K562 (cell line): ENCODE measurements around the gene PPM1N. TPM values are rescaled to one million over a fixed set of nuclear protein-coding genes. Genes with fewer than 3 reads are reported as not detected.

Experiments
- E2F3 ChIP-seq: fragments of 250-450 bp; sonication (Bioruptor Pico); IDR thresholded peaks from 2 replicates; pipeline ENCODE4 v1.4.0; 2020; ENCODE audit warnings: mild to moderate bottlenecking
- EHMT2 ChIP-seq: fragments of 450-650 bp; IDR thresholded peaks from 2 replicates; pipeline ENCODE4 v1.6.1; 2018; ENCODE audit warnings: antibody characterized with exemption
- GTF2E2 ChIP-seq: fragments of 200-800 bp; sonication (Bioruptor generic); IDR thresholded peaks from 2 replicates; pipeline ENCODE4 v1.6.1; 2016; ENCODE audit warnings: missing genetic modification characterization, missing compliant biosample characterization
- NCOA1 ChIP-seq: fragments of 450-650 bp; IDR thresholded peaks from 2 replicates; pipeline ENCODE4 v1.6.1; 2016; ENCODE audit warnings: low read depth
- PML ChIP-seq: IDR thresholded peaks from 2 replicates; pipeline ENCODE4 v1.6.1; 2012; ENCODE audit warnings: low read length, inconsistent platforms
- RBM25 ChIP-seq: fragments of 200-400 bp; formaldehyde crosslinking; IDR thresholded peaks from 2 replicates; pipeline ENCODE4 v1.6.1; 2018; ENCODE audit warnings: low read length, low read depth, moderate library complexity; ENCODE audit not compliant: severe bottlenecking
- SAFB2 ChIP-seq: fragments of 200-400 bp; formaldehyde crosslinking; IDR thresholded peaks from 2 replicates; pipeline ENCODE4 v1.6.1; 2018; ENCODE audit warnings: borderline replicate concordance, low read length, low read depth, moderate library complexity; ENCODE audit not compliant: severe bottlenecking
- SNRNP70 ChIP-seq: fragments of 200-400 bp; formaldehyde crosslinking; optimal IDR thresholded peaks from 2 replicates; pipeline ENCODE3; 2017; ENCODE audit warnings: low read depth, low read length
- SRF ChIP-seq, 2 experiments: fragments of 250-450, 450-650 bp in 1 of 2; sonication (Bioruptor Pico) in 1 of 2; sonication (generic) in 1 of 2; formaldehyde crosslinking; IDR thresholded peaks; 2 replicates each; pipeline versions ENCODE4 v1.5.0 to v1.5.1; 2020 to 2022; ENCODE audit warnings: mild to moderate bottlenecking in 1 of 2, missing genetic modification reagents in 1 of 2
- SUPT5H ChIP-seq: fragments of 450-650 bp; IDR thresholded peaks from 2 replicates; pipeline ENCODE4 v1.6.1; 2016
- TCF7L2 ChIP-seq: fragments of 150-350 bp; IDR thresholded peaks from 2 replicates; pipeline ENCODE4 v1.6.1; 2016; ENCODE audit warnings: low read depth, mild to moderate bottlenecking, low read length, moderate library complexity
- TSC22D4 ChIP-seq: fragments of 450-650 bp; IDR thresholded peaks from 2 replicates; pipeline ENCODE4 v1.6.1; 2016; ENCODE audit warnings: missing genetic modification characterization, missing biosample characterization, control low read depth
- YY1 ChIP-seq, 3 experiments: IDR thresholded peaks; 2 replicates each; pipeline ENCODE4 v1.6.1; 2011; ENCODE audit warnings: low read length in 2 of 3, mild to moderate bottlenecking in 2 of 3, moderate library complexity in 2 of 3, borderline replicate concordance in 1 of 3, control low read depth in 1 of 3, low read depth in 1 of 3; ENCODE audit not compliant: insufficient read depth in 3 of 3, insufficient replicate concordance in 2 of 3, control insufficient read depth in 1 of 3, insufficient read length in 1 of 3; ENCODE audit errors: extremely low read depth in 1 of 3
- ZNF143 ChIP-seq: sonication (generic); formaldehyde crosslinking; IDR thresholded peaks from 2 replicates; pipeline ENCODE4 v1.9.0; 2022; ENCODE audit warnings: mild to moderate bottlenecking, missing genetic modification reagents
- ZNF274 ChIP-seq: IDR thresholded peaks from 2 replicates; pipeline ENCODE4 v1.6.1; 2011; ENCODE audit warnings: low read depth, mild to moderate bottlenecking, low read length, moderate library complexity, borderline replicate concordance
- ZNF436 ChIP-seq: fragments of 250-450, 450-650 bp; sonication (Bioruptor Pico); formaldehyde crosslinking; IDR thresholded peaks from 2 replicates; pipeline ENCODE4 v1.7.0; 2020; ENCODE audit warnings: mild to moderate bottlenecking
- polyA plus RNA-seq, 8 experiments: library from polyadenylated mRNA; depleted of rRNA in 4 of 8; stranded (reverse) in 5 of 8; unstranded in 3 of 8; fragments of >200 nt; fragmentation: Nextera tagmentation in 2 of 8; fragmentation: Illumina TruSeq in 1 of 8; extraction: Ambion mirVana in 2 of 8; extraction: Trizol in 1 of 8; gene quantifications; 2 replicates each; pipeline versions ENCODE4 v1.2.1 to v1.2.3, GENCODE V29; 2011 to 2014; ENCODE audit warnings: inconsistent platforms in 1 of 8, missing spikeins in 1 of 8
- total RNA-seq, 7 experiments: library from RNA; depleted of rRNA in 6 of 7; stranded (reverse); fragments of >200 nt in 6 of 7; fragmentation: Illumina TruSeq in 2 of 7; extraction: Trizol in 2 of 7; gene quantifications; 2 replicates each; pipeline versions ENCODE4 v1.2.1 to v1.2.3, GENCODE V29; 2011 to 2021; ENCODE audit warnings: low replicate concordance in 1 of 7
- TF ChIP-seq, protein P1 (sequence below): fragments of 250-450 bp; sonication (Bioruptor Pico); IDR thresholded peaks from 2 replicates; pipeline ENCODE4 v1.5.0; 2021
- TF ChIP-seq, protein P2 (sequence below): sonication (generic); formaldehyde crosslinking; IDR thresholded peaks from 2 replicates; pipeline ENCODE4 v1.8.0; 2022; ENCODE audit warnings: mild to moderate bottlenecking, missing genetic modification reagents, borderline replicate concordance
- TF ChIP-seq, protein P3 (sequence below): sonication (generic); formaldehyde crosslinking; IDR thresholded peaks from 2 replicates; pipeline ENCODE4 v1.8.0; 2022; ENCODE audit warnings: mild to moderate bottlenecking, missing genetic modification reagents

Gene PPM1N
- total and polyA plus RNA-seq, 9 of the 15 experiments (the other 6 are each of a cell fraction or from before 2014, with no cell fraction given): 4.5 to 15.6 (median 8.7) TPM

DNA sequence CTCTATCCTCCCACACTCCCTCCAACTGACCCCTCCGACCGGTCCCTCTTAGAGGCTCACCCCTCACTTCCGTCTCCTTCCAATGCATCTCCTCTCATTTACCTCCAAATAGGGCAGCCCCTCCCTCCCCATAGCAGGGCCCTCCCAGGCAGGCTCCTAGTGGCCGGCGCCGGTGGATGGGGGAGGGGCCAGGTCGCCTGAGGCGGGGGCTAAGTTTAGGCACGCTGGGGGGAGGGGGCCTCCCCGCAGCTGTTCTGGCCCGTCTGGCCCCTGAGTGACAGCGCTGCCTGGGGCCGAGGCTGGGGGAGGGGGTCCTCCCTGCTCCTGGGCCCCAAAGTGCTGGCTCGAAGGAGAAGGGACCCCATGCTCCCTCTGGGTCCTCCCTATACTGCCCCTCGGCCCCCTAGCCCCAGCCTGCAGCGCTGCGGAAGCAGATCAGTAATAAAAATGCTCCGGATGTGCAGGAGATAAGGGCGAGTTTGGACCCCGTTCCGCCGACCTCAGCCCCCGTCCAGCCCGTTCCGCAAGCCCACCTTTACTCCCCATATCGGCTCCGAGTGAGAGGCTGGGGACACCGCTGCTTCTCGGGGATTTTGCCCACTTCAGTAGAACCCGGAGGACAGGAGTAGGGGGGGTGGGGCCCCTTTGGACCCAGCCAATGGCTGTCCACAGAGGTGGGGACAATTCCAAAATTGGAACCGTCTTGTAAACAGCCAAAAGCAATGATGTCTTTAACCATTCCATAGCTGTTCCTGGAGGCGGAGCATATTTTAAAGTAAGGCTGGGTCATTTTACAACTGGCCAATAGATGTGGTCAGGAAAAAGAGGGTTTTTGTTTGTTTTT, 5.4 kb upstream of the PPM1N start (continued):
- no peak for TF ChIP-seq TSC22D4 (tag)
- TF ChIP-seq, protein P1, sequence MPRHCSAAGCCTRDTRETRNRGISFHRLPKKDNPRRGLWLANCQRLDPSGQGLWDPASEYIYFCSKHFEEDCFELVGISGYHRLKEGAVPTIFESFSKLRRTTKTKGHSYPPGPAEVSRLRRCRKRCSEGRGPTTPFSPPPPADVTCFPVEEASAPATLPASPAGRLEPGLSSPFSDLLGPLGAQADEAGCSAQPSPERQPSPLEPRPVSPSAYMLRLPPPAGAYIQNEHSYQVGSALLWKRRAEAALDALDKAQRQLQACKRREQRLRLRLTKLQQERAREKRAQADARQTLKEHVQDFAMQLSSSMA (CRISPR knock-in tag): no peak
- TF ChIP-seq SUPT5H: peak; percentile 68
- no peak for TF ChIP-seq SNRNP70
- TF ChIP-seq YY1 (IDR thresholded peaks at IDR 0.05; ENCODE audit: borderline replicate concordance in 1 of 3, control insufficient read depth in 1 of 3, extremely low read depth in 1 of 3, insufficient read depth in 3 of 3, insufficient read length in 1 of 3, insufficient replicate concordance in 2 of 3, low read depth in 1 of 3, low read length in 2 of 3): peak in 1 of 3 experiments; percentile 36
- no peak for TF ChIP-seq ZNF436 (CRISPR knock-in tag)
- TF ChIP-seq, protein P2, sequence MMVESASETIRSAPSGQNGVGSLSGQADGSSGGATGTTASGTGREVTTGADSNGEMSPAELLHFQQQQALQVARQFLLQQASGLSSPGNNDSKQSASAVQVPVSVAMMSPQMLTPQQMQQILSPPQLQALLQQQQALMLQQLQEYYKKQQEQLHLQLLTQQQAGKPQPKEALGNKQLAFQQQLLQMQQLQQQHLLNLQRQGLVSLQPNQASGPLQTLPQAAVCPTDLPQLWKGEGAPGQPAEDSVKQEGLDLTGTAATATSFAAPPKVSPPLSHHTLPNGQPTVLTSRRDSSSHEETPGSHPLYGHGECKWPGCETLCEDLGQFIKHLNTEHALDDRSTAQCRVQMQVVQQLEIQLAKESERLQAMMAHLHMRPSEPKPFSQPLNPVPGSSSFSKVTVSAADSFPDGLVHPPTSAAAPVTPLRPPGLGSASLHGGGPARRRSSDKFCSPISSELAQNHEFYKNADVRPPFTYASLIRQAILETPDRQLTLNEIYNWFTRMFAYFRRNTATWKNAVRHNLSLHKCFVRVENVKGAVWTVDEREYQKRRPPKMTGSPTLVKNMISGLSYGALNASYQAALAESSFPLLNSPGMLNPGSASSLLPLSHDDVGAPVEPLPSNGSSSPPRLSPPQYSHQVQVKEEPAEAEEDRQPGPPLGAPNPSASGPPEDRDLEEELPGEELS: no peak
- TF ChIP-seq GTF2E2 (tag): peak; percentile 68; the same call in 1 of the 2 replicates
- TF ChIP-seq SRF (CRISPR knock-in tag; IDR thresholded peaks at IDR 0.05): peak in 1 of 2 experiments; percentile 84; a peak in 2 of 4 replicates
- TF ChIP-seq TCF7L2: no peak
- no peak for TF ChIP-seq E2F3 (CRISPR knock-in tag)
- TF ChIP-seq RBM25: no peak
- TF ChIP-seq ZNF143 (CRISPR knock-in tag): 0 out of 2 replicates have a peak, but pooled peaks have one; percentile 49
- peak; percentile 29; the same call in 1 of the 2 replicates for TF ChIP-seq PML
- TF ChIP-seq SAFB2: no peak
- 0 out of 2 replicates have a peak, but pooled peaks have one; percentile 19 for TF ChIP-seq EHMT2
- no peak for TF ChIP-seq ZNF274
- TF ChIP-seq NCOA1: no peak
- TF ChIP-seq, protein P3, sequence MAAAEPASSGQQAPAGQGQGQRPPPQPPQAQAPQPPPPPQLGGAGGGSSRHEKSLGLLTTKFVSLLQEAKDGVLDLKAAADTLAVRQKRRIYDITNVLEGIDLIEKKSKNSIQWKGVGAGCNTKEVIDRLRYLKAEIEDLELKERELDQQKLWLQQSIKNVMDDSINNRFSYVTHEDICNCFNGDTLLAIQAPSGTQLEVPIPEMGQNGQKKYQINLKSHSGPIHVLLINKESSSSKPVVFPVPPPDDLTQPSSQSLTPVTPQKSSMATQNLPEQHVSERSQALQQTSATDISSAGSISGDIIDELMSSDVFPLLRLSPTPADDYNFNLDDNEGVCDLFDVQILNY (CRISPR knock-in tag): no peak
